GM19023 (cell line): ENCODE results near the gene PTGES3.
"Not testable (repeated sequence)": the region's sequence is repeated elsewhere in the genome, so short reads cannot be mapped to it uniquely, and the experiment has no call there.

Source experiments
- ATAC-seq: cut with Tn5 transposase; IDR thresholded peaks from one replicate; pipeline ENCODE4 v1.9.1; 2021; ENCODE audit warnings: mild to moderate bottlenecking, moderate library complexity; ENCODE audit not compliant: unreplicated experiment

The PTGES3 gene

GRCh38 chr12:56688129-56688845 is at the start of gene PTGES3:
Gene PTGES3 (minus strand): TSS chr12:56688284. CDS start chr12:56687999, 285 bp downstream.
- peak; percentile 67 for ATAC-seq

GRCh38 chr12:56728139-56728861 is 40.2 kb upstream of the PTGES3 start:
- ATAC-seq, result no peak

- not testable (repeated sequence) for ATAC-seq
Observed at GRCh38 chr12:56726196-56726675, 38.2 kb upstream of the PTGES3 start.

- no peak for ATAC-seq
Observed at GRCh38 chr12:56725723-56726102, 37.6 kb upstream of the PTGES3 start.

GRCh38 chr12:56724972-56725722 is 37.1 kb upstream of the PTGES3 start, which contains the start of gene NACA:
Gene NACA (minus strand): TSS chr12:56725299. CDS start chr12:56724521, 778 bp downstream.
- ATAC-seq, result peak; percentile 95

GRCh38 chr12:56724701-56724971 is 36.6 kb upstream of the PTGES3 start:
- ATAC-seq, result no peak

- ATAC-seq, result no peak
Observed at GRCh38 chr12:56723889-56724700, 36.0 kb upstream of the PTGES3 start.

- ATAC-seq, result no peak
Observed at GRCh38 chr12:56723352-56723751, 35.3 kb upstream of the PTGES3 start.

GRCh38 chr12:56722832-56723231 is 34.7 kb upstream of the PTGES3 start:
- no peak for ATAC-seq

GRCh38 chr12:56721721-56722120 is 33.6 kb upstream of the PTGES3 start:
- no peak for ATAC-seq

- no peak for ATAC-seq
Observed at GRCh38 chr12:56721216-56721615, 33.1 kb upstream of the PTGES3 start.

- ATAC-seq, result no peak
Observed at GRCh38 chr12:56720731-56721151, 32.7 kb upstream of the PTGES3 start.

GRCh38 chr12:56719056-56719455 is 31.0 kb upstream of the PTGES3 start:
- ATAC-seq, result no peak

- no peak for ATAC-seq
Observed at GRCh38 chr12:56718636-56719035, 30.6 kb upstream of the PTGES3 start.

GRCh38 chr12:56718149-56718548 is 30.1 kb upstream of the PTGES3 start:
- no peak for ATAC-seq

GRCh38 chr12:56716933-56717880 is 29.1 kb upstream of the PTGES3 start:
- no peak for ATAC-seq

- ATAC-seq, result no peak
Observed at GRCh38 chr12:56716458-56716857, 28.4 kb upstream of the PTGES3 start.

GRCh38 chr12:56715798-56716197 is 27.7 kb upstream of the PTGES3 start:
- ATAC-seq, result no peak

GRCh38 chr12:56714431-56714929 is 26.4 kb upstream of the PTGES3 start:
- no peak for ATAC-seq
